ENCODE results near the gene PHLDB2. TPM values are rescaled to one million over a fixed set of nuclear protein-coding genes. Genes with fewer than 3 reads are reported as not detected.

The PHLDB2 gene
- total RNA-seq, 1 donor from 2014 or later, result 37.2 TPM

GRCh38 chr3:111972891-111973290, 113.8 kb downstream of the PHLDB2 start:
- Mint-ChIP-seq H3K4me1 (no peaks in the 10 kb centered on the region), H3K36me3 (peaks cover 2% of the 10 kb centered on the region), H3K9me3 (no peaks in the 10 kb centered on the region), H3K4me3 (no peak overlapping the region), H3K27ac (no peak overlapping the region), H3K27me3 (ENCODE audit: low read depth) (no peaks in the 10 kb centered on the region)
- no peak for TF ChIP-seq CTCF (IDR thresholded peaks at IDR 0.05; ENCODE audit: unreplicated experiment)
- no peak for DNase-seq (ENCODE audit: low spot score in 2 of 2, unreplicated experiment in 2 of 2)

- Mint-ChIP-seq H3K4me1 (peaks cover 10% of the 10 kb centered on the region), H3K9me3 (no peaks in the 10 kb centered on the region), H3K27ac (no peak overlapping the region), H3K4me3 (no peak overlapping the region), H3K36me3 (peaks cover 2% of the 10 kb centered on the region), H3K27me3 (ENCODE audit: low read depth) (no peaks in the 10 kb centered on the region)
- TF ChIP-seq CTCF (IDR thresholded peaks at IDR 0.05; ENCODE audit: unreplicated experiment), result no peak
- DNase-seq (ENCODE audit: low spot score in 2 of 2, unreplicated experiment in 2 of 2), result no peak
Measured at GRCh38 chr3:111975131-111975530, 116.1 kb downstream of the PHLDB2 start.

- H3K4me3 Mint-ChIP-seq, result no peak overlapping the region
- no peaks in the 10 kb centered on the region for H3K27me3 Mint-ChIP-seq (ENCODE audit: low read depth)
- H3K36me3 Mint-ChIP-seq, result peaks cover 2% of the 10 kb centered on the region
- no peaks in the 10 kb centered on the region for H3K9me3 Mint-ChIP-seq
- no peak for TF ChIP-seq CTCF (IDR thresholded peaks at IDR 0.05; ENCODE audit: unreplicated experiment)
- DNase-seq (ENCODE audit: low spot score in 2 of 2, unreplicated experiment in 2 of 2), result no peak
- no peak overlapping the region for H3K27ac Mint-ChIP-seq
- H3K4me1 Mint-ChIP-seq, result peaks cover 20% of the 10 kb centered on the region
Measured at GRCh38 chr3:111976254-111976653, 117.2 kb downstream of the PHLDB2 start.

- peak within 1 kb of the TSS; percentile 92 for H3K4me3 Mint-ChIP-seq
- H3K4me1 Mint-ChIP-seq, result peaks cover 27% of the 10 kb centered on the region
- TF ChIP-seq CTCF (IDR thresholded peaks at IDR 0.05; ENCODE audit: unreplicated experiment), result no peak
- peak within 1 kb of the TSS; percentile 75 for H3K27ac Mint-ChIP-seq
- peak; percentile 90 to 93 for DNase-seq (ENCODE audit: low spot score in 2 of 2, unreplicated experiment in 2 of 2)
- H3K36me3 Mint-ChIP-seq, result peaks cover under 1% of the 10 kb centered on the region
- no peaks in the 10 kb centered on the region for H3K27me3 Mint-ChIP-seq (ENCODE audit: low read depth)
- no peaks in the 10 kb centered on the region for H3K9me3 Mint-ChIP-seq
Measured at GRCh38 chr3:111978583-111979433, 119.7 kb downstream of the PHLDB2 start, which contains the start of gene ABHD10. Gene ABHD10, plus strand, starts transcription at chr3:111979026. Its CDS starts 36 bp downstream, at chr3:111979062.

- no peak for DNase-seq (ENCODE audit: low spot score in 2 of 2, unreplicated experiment in 2 of 2)
- Mint-ChIP-seq H3K9me3 (no peaks in the 10 kb centered on the region), H3K4me3 (peak overlapping the region; percentile 92), H3K4me1 (peaks cover 27% of the 10 kb centered on the region), H3K27me3 (ENCODE audit: low read depth) (no peaks in the 10 kb centered on the region), H3K27ac (peak overlapping the region; percentile 75), H3K36me3 (peaks cover 2% of the 10 kb centered on the region)
- TF ChIP-seq CTCF (IDR thresholded peaks at IDR 0.05; ENCODE audit: unreplicated experiment), result no peak
Measured at GRCh38 chr3:111979434-111980038, 120.5 kb downstream of the PHLDB2 start.
